Activated CD8-positive, alpha-beta T cell treated with anti-CD3 and anti-CD28 coated beads, Interleukin-2, amount 10 ng/mL, durations not matched to agents 7 days and 5 days (primary cell): ENCODE data around the gene ZBTB21. TPM values are rescaled to one million over a fixed set of nuclear protein-coding genes. Genes with fewer than 3 reads are reported as not detected.
"Not testable (repeated sequence)": the region's sequence is repeated elsewhere in the genome, so short reads cannot be mapped to it uniquely, and the experiment has no call there.

Experiments used
- ATAC-seq: fragments of 150-1000 bp; cut with Tn5 transposase; one replicate; pipeline ENCODE4 v1.10.0; 2021; ENCODE audit warnings: moderate library complexity
- CTCF ChIA-PET: fragments of 350-600 bp; sonication (Branson Sonifier 250); formaldehyde crosslinking; loops from one replicate; lab custom pipeline; 2021; ENCODE audit warnings: antibody characterized with exemption; lab: Charles Lee
- POLR2A ChIA-PET: fragments of 350-600 bp; sonication (Branson Sonifier 250); formaldehyde crosslinking; loops from one replicate; lab custom pipeline; 2021; ENCODE audit warnings: antibody characterized with exemption; lab: Charles Lee
- DNase-seq: peaks from one replicate; pipeline ENCODE4 v3.0.0-alpha.2; 2020
- H3K27ac Mint-ChIP-seq: one replicate; pipeline ENCODE4 v1.8.0; 2021; ENCODE audit warnings: mild to moderate bottlenecking, mixed read lengths
- H3K27me3 Mint-ChIP-seq: one replicate; pipeline ENCODE4 v1.8.0; 2021; ENCODE audit warnings: low read depth, mixed read lengths
- H3K36me3 Mint-ChIP-seq: one replicate; pipeline ENCODE4 v1.8.0; 2021; ENCODE audit warnings: low read depth, mixed read lengths
- H3K4me1 Mint-ChIP-seq: one replicate; pipeline ENCODE4 v1.8.0; 2021; ENCODE audit warnings: low read depth, mixed read lengths
- H3K4me3 Mint-ChIP-seq: one replicate; pipeline ENCODE4 v1.8.0; 2021; ENCODE audit warnings: mild to moderate bottlenecking, mixed read lengths
- H3K9me3 Mint-ChIP-seq: one replicate; pipeline ENCODE4 v1.8.0; 2022; ENCODE audit warnings: mixed read lengths; ENCODE audit not compliant: insufficient read depth
- total RNA-seq, 2 experiments: library from RNA; stranded (reverse); gene quantifications; one replicate each; pipeline ENCODE4 v1.2.3, GENCODE V29; 2021

ZBTB21 gene
- total RNA-seq, 2 experiments from 2014 or later = 19.5 to 23.6 TPM

GRCh38 chr21:41962425-41962966, 47.7 kb downstream of the ZBTB21 start:
- CTCF ChIA-PET = no interaction called here

GRCh38 chr21:41961753-41962152, 48.4 kb downstream of the ZBTB21 start:
- CTCF ChIA-PET = no interaction called here
- peaks cover 20% of the 10 kb centered on the region for H3K4me1 Mint-ChIP-seq
- ATAC-seq = no peak
- no peak overlapping the region for H3K4me3 Mint-ChIP-seq
- no peak for DNase-seq
- H3K9me3 Mint-ChIP-seq = no peaks in the 10 kb centered on the region
- H3K27me3 Mint-ChIP-seq = peaks cover 9% of the 10 kb centered on the region
- POLR2A ChIA-PET = interaction anchor here (1.6 kb wide), 1 partner anchor 12 kb away, joined by 4 read pairs; no protein-coding TSS in a partner anchor
- no peak overlapping the region for H3K27ac Mint-ChIP-seq
- no peaks in the 10 kb centered on the region for H3K36me3 Mint-ChIP-seq

More at GRCh38 chr21:41962425-41962966, 47.7 kb downstream of the ZBTB21 start:
- Mint-ChIP-seq H3K4me1 (peaks cover 13% of the 10 kb centered on the region), H3K27me3 (peaks cover 9% of the 10 kb centered on the region), H3K27ac (no peak overlapping the region), H3K4me3 (no peak overlapping the region), H3K36me3 (no peaks in the 10 kb centered on the region), H3K9me3 (no peaks in the 10 kb centered on the region)
- POLR2A ChIA-PET = no interaction called here
- ATAC-seq = no peak
- no peak for DNase-seq

- H3K27me3 Mint-ChIP-seq = peaks cover 9% of the 10 kb centered on the region
- H3K36me3 Mint-ChIP-seq = no peaks in the 10 kb centered on the region
- peaks cover 24% of the 10 kb centered on the region for H3K4me1 Mint-ChIP-seq
- ATAC-seq = no peak
- H3K4me3 Mint-ChIP-seq = no peak overlapping the region
- ChIA-PET POLR2A (interaction anchor here (1.6 kb wide), 1 partner anchor 12 kb away, joined by 4 read pairs; no protein-coding TSS in a partner anchor), CTCF (no interaction called here)
- no peak overlapping the region for H3K27ac Mint-ChIP-seq
- no peak for DNase-seq
- no peaks in the 10 kb centered on the region for H3K9me3 Mint-ChIP-seq
These were observed 48.9 kb downstream of the ZBTB21 start for GRCh38 chr21:41961282-41961701.

DNA sequence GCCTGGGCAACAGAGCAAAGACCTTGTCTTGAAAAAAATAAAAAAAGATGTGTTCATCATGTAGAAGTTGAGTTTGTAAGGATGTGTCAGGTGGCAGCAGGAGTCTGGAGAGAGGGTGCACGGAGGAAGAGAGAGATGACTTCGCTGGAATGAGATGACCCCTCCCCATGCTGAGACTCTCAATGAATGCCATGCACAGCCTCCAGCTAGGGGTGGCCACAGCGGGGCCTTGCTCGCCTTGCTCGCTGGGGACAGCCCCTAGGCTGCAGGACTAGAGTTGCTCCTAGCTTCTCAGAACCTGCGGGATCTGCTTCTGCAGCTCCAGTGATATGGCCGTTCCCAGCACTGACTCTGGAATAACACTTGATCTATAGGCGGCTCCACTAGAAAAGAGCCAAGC, 49.8 kb downstream of the ZBTB21 start:
- no peak overlapping the region for H3K4me3 Mint-ChIP-seq
- ChIA-PET CTCF (no interaction called here), POLR2A (interaction anchor here (1.6 kb wide), 1 partner anchor 13 kb away, joined by 4 read pairs; no protein-coding TSS in a partner anchor)
- H3K4me1 Mint-ChIP-seq = peaks cover 24% of the 10 kb centered on the region
- no peaks in the 10 kb centered on the region for H3K36me3 Mint-ChIP-seq
- ATAC-seq (no peak), DNase-seq (no peak)
- no peaks in the 10 kb centered on the region for H3K9me3 Mint-ChIP-seq
- H3K27ac Mint-ChIP-seq = no peak overlapping the region
- H3K27me3 Mint-ChIP-seq = peaks cover 9% of the 10 kb centered on the region

GRCh38 chr21:41959697-41960096, 50.5 kb downstream of the ZBTB21 start:
- H3K4me3 Mint-ChIP-seq, CTCF ChIA-PET, H3K36me3 Mint-ChIP-seq, H3K9me3 Mint-ChIP-seq, ATAC-seq, POLR2A ChIA-PET, H3K27ac Mint-ChIP-seq, DNase-seq: not testable (repeated sequence)
- Mint-ChIP-seq H3K27me3 (peaks cover 14% of the 10 kb centered on the region), H3K4me1 (peaks cover 24% of the 10 kb centered on the region)

GRCh38 chr21:41958886-41959563, 51.1 kb downstream of the ZBTB21 start:
- no peaks in the 10 kb centered on the region for H3K36me3 Mint-ChIP-seq
- H3K9me3 Mint-ChIP-seq = no peaks in the 10 kb centered on the region
- ATAC-seq (no peak), DNase-seq (no peak)
- CTCF ChIA-PET = no interaction called here
- H3K27me3 Mint-ChIP-seq = peaks cover 20% of the 10 kb centered on the region
- H3K4me3 Mint-ChIP-seq = no peak overlapping the region
- H3K27ac Mint-ChIP-seq = no peak overlapping the region
- POLR2A ChIA-PET = no interaction called here
- peaks cover 30% of the 10 kb centered on the region for H3K4me1 Mint-ChIP-seq

DNA sequence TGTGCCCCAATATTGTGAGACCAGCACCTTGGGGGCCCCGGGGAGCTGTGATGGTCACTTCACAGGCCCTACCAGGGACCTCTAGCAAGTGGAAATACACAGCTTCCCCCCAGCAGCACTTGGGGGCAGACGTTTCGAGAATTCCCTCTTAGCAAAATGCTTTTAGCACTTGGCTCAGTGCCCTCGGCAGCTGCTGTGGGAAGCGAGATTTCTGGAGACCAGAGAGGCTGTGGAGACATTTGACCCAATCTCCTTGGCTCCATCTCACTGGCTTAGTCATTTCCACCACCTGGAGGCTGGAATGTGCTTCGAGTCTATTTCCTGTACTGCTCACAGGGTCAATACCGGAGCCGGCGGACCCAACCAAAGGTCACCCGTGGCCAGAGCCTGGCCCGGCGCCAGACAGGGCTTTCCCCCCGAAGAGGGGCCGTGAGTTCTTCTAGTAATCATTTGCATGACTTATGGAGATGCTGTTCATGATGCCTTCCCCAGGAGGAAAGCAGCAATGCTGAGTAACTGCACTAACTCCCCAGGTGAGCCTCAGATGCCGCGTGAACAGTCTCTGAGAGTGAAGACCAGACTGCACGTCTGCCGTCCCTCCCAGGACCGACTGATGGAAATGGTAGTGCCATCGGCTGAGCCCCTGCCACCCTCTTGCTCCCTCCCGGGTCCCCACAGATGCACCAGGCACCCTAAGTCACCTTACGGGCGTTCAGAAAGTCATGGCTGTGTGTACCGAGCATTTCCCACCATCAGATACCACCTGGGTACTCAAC, 52.0 kb downstream of the ZBTB21 start:
- ChIA-PET POLR2A (no interaction called here), CTCF (interaction anchor here (1.5 kb wide), 1 partner anchor 29 kb away, joined by 4 read pairs; no protein-coding TSS in a partner anchor)
- H3K27ac Mint-ChIP-seq = no peak overlapping the region
- H3K36me3 Mint-ChIP-seq = no peaks in the 10 kb centered on the region
- peaks cover 20% of the 10 kb centered on the region for H3K27me3 Mint-ChIP-seq
- DNase-seq = no peak
- no peaks in the 10 kb centered on the region for H3K9me3 Mint-ChIP-seq
- ATAC-seq = no peak
- H3K4me1 Mint-ChIP-seq = peaks cover 30% of the 10 kb centered on the region
- H3K4me3 Mint-ChIP-seq = no peak overlapping the region

GRCh38 chr21:41956926-41957729, 53.0 kb downstream of the ZBTB21 start:
- ChIA-PET POLR2A (interaction anchor here (0.9 kb wide), 1 partner anchor 30 kb away, joined by 3 read pairs; no protein-coding TSS in a partner anchor), CTCF (interaction anchor here (0.7 to 1.5 kb wide), 2 partner anchors 28 to 52 kb away, joined by 3 to 4 read pairs; no protein-coding TSS in a partner anchor)
- H3K27ac Mint-ChIP-seq = no peak overlapping the region
- DNase-seq (no peak), ATAC-seq (no peak)
- H3K4me3 Mint-ChIP-seq = no peak overlapping the region
- H3K9me3 Mint-ChIP-seq = no peaks in the 10 kb centered on the region
- H3K27me3 Mint-ChIP-seq = peaks cover 24% of the 10 kb centered on the region
- peaks cover 28% of the 10 kb centered on the region for H3K4me1 Mint-ChIP-seq
- H3K36me3 Mint-ChIP-seq = no peaks in the 10 kb centered on the region

- ATAC-seq (no peak), DNase-seq (no peak)
- Mint-ChIP-seq H3K9me3 (no peaks in the 10 kb centered on the region), H3K36me3 (no peaks in the 10 kb centered on the region), H3K27ac (no peak overlapping the region), H3K4me1 (peaks cover 19% of the 10 kb centered on the region), H3K4me3 (no peak overlapping the region), H3K27me3 (peaks cover 23% of the 10 kb centered on the region)
- POLR2A ChIA-PET = no interaction called here
- CTCF ChIA-PET = no interaction called here
These were observed 54.6 kb downstream of the ZBTB21 start for GRCh38 chr21:41955516-41955915.

DNA sequence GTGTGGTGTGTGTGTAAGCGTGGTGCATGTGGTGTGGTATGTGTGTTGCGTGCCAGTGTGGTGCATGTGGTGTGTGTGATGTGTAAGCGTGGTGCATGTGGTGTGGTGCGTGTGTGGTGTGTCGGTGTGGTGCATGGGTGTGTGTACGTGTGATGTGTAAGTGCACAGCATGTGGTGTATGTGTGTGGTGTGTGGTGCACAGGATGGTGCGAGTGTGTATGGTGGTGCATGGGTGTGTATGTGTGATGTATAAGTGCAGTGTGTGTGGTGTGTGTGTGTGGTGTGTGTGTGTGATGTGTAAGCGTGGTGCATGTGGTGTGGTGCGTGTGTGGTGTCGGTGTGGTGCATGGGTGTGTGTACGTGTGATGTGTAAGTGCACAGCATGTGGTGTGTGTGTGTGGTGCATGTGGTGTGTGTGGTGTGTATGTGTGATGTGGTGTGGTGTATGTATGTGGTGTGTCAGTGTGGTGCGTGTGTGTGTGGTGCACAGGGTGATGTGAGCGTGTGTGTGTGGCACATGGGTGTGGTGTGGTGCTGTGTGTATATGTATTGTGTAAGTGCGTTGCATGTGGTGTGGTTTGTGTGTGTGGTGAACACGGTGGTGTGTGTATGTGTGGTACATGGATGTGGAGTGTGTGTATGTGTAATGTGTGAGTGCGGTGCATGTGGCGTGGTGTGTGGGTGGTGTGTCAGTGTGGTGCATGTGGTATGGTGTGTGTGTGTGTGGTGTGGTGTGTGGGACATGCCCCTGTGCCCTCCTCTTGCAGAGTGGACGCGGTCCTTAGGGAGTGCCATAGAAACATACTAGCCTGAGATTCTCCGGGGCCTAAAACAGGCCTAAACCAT, 55.3 kb downstream of the ZBTB21 start:
- Mint-ChIP-seq H3K9me3 (no peaks in the 10 kb centered on the region), H3K4me3 (peak overlapping the region; percentile 19), H3K4me1 (peaks cover 19% of the 10 kb centered on the region), H3K36me3 (no peaks in the 10 kb centered on the region), H3K27ac (peak overlapping the region; percentile 3), H3K27me3 (peaks cover 23% of the 10 kb centered on the region)
- CTCF ChIA-PET = no interaction called here
- no peak for ATAC-seq
- POLR2A ChIA-PET = no interaction called here
- no peak for DNase-seq
